NB4 (cell line): ENCODE measurements around the gene STAP2.
"Not testable (repeated sequence)": the region's sequence is repeated elsewhere in the genome, so short reads cannot be mapped to it uniquely, and the experiment has no call there.

Experiments used
- DNase-seq: peaks from one replicate; pipeline ENCODE4 v3.0.0; 2010; ENCODE audit warnings: low read depth
- H3K4me3 ChIP-seq: one replicate; pipeline ENCODE4 v1.5.1; 2011; ENCODE audit warnings: mild to moderate bottlenecking, low read depth, low read length, moderate library complexity
- MYC ChIP-seq: IDR thresholded peaks from 2 replicates; pipeline ENCODE4 v1.6.1; 2011; ENCODE audit warnings: low read depth, low read length
- POLR2A ChIP-seq: IDR thresholded peaks from 2 replicates; pipeline ENCODE4 v1.6.1; 2011; ENCODE audit warnings: mild to moderate bottlenecking; ENCODE audit not compliant: insufficient read length; ENCODE audit errors: extremely low read depth
- TF ChIP-seq, protein P1 (sequence below): IDR thresholded peaks from one replicate; pipeline ENCODE4 v1.5.1; 2012; ENCODE audit warnings: low read depth, low read length
- TF ChIP-seq, protein P2 (sequence below): IDR thresholded peaks from 2 replicates; pipeline ENCODE4 v1.6.1; 2011; ENCODE audit warnings: low read depth, low read length

STAP2 gene

DNA sequence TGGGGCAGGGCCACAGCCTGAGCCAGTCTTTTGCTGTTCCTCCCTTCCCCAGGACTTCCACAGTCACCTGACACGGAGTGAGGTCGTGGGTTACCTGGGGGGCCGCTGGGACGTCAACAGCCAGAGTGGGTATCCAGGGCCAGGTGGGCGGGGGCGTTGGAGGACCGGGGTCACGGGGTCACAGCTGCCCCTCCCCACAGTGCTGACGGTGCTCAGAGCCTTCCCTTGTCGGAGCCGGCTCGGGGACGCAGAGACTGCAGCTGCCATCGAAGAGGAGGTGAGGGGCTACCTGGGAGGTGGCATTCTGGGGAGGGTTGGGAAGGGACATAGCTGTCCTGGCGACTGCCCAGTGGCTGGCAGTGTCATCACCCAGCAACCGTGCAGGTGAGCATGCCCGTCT lies 16.3 kb upstream of the STAP2 start:
- TF ChIP-seq, protein P1, sequence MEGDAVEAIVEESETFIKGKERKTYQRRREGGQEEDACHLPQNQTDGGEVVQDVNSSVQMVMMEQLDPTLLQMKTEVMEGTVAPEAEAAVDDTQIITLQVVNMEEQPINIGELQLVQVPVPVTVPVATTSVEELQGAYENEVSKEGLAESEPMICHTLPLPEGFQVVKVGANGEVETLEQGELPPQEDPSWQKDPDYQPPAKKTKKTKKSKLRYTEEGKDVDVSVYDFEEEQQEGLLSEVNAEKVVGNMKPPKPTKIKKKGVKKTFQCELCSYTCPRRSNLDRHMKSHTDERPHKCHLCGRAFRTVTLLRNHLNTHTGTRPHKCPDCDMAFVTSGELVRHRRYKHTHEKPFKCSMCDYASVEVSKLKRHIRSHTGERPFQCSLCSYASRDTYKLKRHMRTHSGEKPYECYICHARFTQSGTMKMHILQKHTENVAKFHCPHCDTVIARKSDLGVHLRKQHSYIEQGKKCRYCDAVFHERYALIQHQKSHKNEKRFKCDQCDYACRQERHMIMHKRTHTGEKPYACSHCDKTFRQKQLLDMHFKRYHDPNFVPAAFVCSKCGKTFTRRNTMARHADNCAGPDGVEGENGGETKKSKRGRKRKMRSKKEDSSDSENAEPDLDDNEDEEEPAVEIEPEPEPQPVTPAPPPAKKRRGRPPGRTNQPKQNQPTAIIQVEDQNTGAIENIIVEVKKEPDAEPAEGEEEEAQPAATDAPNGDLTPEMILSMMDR: no peak
- TF ChIP-seq POLR2A (no peak), MYC (no peak)
- TF ChIP-seq, protein P2, sequence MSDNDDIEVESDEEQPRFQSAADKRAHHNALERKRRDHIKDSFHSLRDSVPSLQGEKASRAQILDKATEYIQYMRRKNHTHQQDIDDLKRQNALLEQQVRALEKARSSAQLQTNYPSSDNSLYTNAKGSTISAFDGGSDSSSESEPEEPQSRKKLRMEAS: no peak
- H3K4me3 ChIP-seq: no peak overlapping the region
- DNase-seq: no peak

DNA sequence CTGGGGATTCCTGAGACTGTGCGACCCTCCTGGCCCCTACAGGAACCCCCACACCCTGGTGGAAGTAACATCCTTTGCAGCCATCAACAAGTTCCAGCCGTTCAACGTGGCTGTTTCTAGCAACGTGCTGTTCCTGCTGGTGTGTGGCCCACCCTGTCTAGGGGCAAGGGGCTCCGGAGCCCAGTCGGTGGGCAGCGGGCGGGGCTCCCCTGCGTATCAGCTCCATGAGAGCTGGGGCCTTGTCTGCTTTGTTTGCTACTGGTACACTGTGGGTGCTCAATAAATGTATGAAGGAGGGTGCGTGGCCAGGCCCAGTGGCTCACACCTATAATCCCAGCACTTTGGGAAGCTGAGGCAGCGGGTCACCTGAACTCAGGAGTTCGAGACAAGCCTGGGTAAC lies 15.7 kb upstream of the STAP2 start:
- no peak overlapping the region for H3K4me3 ChIP-seq
- TF ChIP-seq, protein P1: no peak
- TF ChIP-seq POLR2A (no peak), MYC (no peak)
- TF ChIP-seq, protein P2: no peak
- DNase-seq: no peak

DNA sequence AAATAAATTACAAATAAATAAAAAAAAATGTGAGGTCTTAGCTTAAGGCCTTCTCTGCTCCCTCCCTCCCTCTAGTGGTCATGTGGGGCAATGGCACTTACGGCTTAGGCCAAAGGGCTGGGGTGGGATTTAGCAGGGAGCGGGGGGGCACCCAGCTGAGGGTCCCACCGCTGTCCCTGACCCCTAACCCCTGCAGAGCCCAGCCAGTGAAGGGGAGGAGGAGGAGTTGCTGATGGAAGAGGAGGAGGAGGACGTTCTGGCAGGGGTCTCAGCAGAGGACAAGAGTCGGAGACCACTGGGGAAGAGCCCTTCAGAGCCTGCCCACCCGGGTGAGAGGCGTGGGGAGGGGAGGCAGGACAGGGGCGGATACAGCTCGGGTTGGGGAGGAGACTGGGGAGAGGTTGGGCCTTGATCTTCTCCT lies 14.1 kb upstream of the STAP2 start:
- TF ChIP-seq, protein P1: peak; percentile 55
- no peak for TF ChIP-seq MYC
- H3K4me3 ChIP-seq: no peak overlapping the region
- DNase-seq: peak; percentile 54

DNA sequence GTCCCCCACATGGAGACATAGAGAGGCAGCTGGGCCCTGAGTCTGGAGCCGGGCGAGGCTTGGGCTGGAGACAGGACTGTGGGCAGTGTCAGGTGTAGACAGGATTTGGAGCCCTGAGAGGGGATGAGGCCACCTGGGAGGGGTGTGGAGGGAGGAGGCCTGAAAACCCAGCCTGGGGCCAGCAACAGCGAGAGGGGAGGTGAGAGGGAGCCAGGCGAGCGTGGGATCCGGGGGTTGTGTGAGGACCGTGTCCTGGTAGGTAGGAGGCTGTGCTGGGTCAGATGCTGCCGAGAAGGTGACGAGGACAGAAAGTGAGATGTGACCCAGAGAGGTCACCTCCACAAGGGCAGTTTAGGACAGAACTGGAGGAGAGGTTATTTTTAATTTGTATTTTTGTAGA lies 12.1 kb upstream of the STAP2 start:
- TF ChIP-seq MYC: no peak
- no peak for TF ChIP-seq POLR2A
- TF ChIP-seq, protein P1: no peak
- TF ChIP-seq, protein P2: no peak
- DNase-seq: no peak
- H3K4me3 ChIP-seq: no peak overlapping the region

DNA sequence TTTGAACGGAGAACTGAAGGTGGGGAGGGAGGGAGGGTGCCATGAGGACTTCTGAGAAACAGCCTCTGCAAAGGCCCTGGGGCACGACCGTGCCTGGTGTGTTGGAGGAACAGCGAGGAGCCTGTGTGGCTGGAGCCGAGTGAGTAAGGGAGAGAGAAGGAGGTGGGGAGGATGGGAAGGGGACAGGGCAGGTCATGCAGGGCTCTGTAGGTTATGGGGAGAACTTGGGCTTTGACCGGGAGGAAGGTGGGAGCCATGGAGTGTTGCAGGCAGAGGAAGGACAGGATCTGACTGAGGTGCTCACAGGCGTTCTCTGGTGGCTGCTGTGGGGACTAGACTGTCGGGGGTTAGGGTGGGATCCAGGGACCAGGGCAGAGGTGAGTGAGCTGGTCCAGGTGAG lies 11.5 kb upstream of the STAP2 start:
- no peak for DNase-seq
- no peak overlapping the region for H3K4me3 ChIP-seq
- TF ChIP-seq MYC (no peak), POLR2A (no peak)
- TF ChIP-seq, protein P1: no peak
- TF ChIP-seq, protein P2: no peak

DNA sequence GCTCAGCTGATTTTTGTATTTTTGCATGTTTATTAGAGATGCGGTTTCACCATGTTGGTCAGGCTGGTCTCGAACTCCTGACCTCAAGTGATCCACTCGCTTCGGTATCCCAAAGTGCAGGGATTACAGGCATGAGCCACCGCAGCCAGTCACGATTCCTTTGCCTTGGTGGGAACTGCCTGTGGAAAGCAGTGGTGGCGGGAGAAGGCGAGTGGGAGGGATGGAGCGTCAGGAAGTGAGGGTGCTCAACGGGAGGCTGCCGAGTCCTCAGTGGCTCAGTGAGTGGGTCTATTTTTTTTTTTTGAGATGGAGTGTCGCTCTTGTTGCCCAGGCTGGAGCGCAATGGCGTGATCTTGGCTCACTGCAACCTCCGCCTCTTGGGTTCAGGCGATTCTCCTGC lies 10.6 kb upstream of the STAP2 start:
- not testable (repeated sequence) for H3K4me3 ChIP-seq, DNase-seq

DNA sequence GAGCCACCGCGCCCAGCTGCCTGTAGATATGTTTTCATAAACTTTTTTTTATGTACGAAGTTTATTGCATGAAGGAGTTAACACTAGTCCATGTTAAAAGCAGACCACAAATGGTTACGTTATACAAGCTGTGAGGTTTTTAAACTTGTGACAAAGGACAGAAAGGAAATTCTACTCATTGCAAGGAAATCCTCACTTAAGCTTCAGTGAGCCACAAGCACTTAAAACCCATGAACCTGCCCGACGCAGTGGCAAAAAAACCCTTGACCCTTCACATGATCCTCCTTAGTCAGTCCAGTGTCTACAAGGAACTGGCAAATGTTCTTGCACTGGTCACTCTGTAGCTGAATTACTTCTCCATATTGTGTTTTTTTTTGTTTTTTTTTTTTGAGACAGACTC lies 8.9 kb upstream of the STAP2 start:
- TF ChIP-seq, protein P1: no peak
- TF ChIP-seq POLR2A (no peak), MYC (no peak)
- TF ChIP-seq, protein P2: no peak
- no peak for DNase-seq
- no peak overlapping the region for H3K4me3 ChIP-seq
